ENCODE data around the gene HAUS8.

The HAUS8 gene

DNA sequence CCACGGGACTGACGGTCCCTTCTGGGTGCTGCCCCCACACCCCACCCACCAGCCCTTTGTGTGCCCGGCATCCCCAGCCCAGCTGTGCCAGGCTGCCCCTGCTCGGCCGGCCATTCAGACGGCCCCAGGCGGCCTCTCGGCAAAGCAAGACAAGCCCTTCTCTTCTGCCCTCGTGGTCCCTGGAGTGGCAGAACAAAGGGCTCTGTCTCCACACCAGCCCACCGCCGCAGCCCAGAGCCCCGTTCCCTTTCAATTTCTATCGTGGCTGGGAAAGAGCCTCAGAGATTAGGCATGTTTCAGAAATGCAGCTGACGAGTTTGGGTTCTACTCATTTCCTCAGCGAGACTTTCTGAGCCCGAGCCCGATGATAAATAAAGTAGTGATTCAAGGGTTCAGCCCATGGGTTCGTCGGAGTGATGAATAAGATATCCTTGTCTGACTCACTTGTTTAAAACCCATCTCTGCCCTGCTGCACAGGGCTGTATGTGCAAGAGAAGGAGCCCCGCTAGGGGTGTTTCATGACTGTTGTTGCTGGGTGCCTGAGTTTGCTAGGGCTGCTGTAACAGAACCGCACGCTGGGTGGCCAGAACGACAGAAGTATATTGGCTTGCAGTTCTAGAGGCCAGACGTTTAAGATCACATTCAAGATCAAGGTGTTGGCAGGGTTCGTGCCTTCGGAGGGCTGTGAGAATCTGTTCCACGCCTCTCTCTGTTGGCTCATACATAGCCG lies 4.6 kb upstream of the HAUS8 start:
- TF ChIP-seq SIN3A (IDR thresholded peaks at IDR 0.05; ENCODE audit: borderline replicate concordance, insufficient read depth, low read length), result no peak
- TF ChIP-seq TAF1 (IDR thresholded peaks at IDR 0.05; ENCODE audit: borderline replicate concordance, insufficient read depth, low read length), result no peak
- no peak for TF ChIP-seq POLR2AphosphoS5 (IDR thresholded peaks at IDR 0.05; ENCODE audit: low read depth, low read length)
- no peak for TF ChIP-seq FOXP2 (optimal IDR thresholded peaks at IDR 0.05; ENCODE audit: borderline replicate concordance, extremely low read depth, extremely low read length, insufficient read depth)
- TF ChIP-seq, protein P1, sequence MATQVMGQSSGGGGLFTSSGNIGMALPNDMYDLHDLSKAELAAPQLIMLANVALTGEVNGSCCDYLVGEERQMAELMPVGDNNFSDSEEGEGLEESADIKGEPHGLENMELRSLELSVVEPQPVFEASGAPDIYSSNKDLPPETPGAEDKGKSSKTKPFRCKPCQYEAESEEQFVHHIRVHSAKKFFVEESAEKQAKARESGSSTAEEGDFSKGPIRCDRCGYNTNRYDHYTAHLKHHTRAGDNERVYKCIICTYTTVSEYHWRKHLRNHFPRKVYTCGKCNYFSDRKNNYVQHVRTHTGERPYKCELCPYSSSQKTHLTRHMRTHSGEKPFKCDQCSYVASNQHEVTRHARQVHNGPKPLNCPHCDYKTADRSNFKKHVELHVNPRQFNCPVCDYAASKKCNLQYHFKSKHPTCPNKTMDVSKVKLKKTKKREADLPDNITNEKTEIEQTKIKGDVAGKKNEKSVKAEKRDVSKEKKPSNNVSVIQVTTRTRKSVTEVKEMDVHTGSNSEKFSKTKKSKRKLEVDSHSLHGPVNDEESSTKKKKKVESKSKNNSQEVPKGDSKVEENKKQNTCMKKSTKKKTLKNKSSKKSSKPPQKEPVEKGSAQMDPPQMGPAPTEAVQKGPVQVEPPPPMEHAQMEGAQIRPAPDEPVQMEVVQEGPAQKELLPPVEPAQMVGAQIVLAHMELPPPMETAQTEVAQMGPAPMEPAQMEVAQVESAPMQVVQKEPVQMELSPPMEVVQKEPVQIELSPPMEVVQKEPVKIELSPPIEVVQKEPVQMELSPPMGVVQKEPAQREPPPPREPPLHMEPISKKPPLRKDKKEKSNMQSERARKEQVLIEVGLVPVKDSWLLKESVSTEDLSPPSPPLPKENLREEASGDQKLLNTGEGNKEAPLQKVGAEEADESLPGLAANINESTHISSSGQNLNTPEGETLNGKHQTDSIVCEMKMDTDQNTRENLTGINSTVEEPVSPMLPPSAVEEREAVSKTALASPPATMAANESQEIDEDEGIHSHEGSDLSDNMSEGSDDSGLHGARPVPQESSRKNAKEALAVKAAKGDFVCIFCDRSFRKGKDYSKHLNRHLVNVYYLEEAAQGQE (IDR thresholded peaks at IDR 0.05; ENCODE audit: insufficient read depth in 1 of 2, low read depth in 2 of 2, low read length in 2 of 2), result no peak

DNA sequence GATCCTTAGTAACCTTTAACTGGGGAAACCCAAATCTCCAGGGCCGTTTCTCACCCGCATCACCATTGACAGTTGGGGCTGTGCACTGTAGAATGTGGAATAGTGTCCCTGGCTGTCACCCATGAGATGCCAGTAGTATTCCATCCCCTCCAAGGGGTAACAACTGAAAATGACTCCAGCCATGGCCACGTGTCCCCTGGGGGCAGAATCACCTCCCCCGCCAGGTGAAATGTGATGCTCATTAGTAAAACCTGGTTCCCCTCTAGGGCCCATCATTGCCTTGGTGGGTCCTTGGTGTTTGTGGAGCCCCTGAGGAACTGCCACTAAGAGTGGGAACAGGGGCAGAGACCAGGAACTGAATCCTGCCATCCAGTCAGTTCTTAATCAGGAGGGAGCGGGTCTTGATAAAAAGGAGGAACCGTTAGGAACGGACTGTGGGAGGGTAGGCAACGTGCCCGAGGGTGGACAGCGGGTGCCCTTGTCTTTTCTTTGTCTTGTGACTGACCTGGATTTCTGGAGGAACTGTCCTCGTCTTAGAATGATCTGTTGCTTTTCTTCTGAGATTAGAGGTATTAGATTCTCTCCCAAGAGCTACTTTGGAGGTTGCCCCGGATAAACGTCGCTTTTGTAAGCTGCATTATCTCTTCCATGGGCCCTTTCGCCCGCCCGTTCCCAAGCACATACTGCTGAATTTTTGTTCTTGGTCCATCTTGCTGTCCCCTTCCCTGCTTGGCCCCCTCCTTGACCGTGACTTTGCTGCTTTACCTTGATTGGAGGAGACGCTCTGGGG lies 3.9 kb upstream of the HAUS8 start:
- no peak for TF ChIP-seq SIN3A (IDR thresholded peaks at IDR 0.05; ENCODE audit: borderline replicate concordance, insufficient read depth, low read length)
- TF ChIP-seq TAF1 (IDR thresholded peaks at IDR 0.05; ENCODE audit: borderline replicate concordance, insufficient read depth, low read length), result no peak
- TF ChIP-seq FOXP2 (optimal IDR thresholded peaks at IDR 0.05; ENCODE audit: borderline replicate concordance, extremely low read depth, extremely low read length, insufficient read depth), result no peak
- no peak for TF ChIP-seq POLR2AphosphoS5 (IDR thresholded peaks at IDR 0.05; ENCODE audit: low read depth, low read length)
- TF ChIP-seq, protein P1 (IDR thresholded peaks at IDR 0.05; ENCODE audit: insufficient read depth in 1 of 2, low read depth in 2 of 2, low read length in 2 of 2), result no peak

DNA sequence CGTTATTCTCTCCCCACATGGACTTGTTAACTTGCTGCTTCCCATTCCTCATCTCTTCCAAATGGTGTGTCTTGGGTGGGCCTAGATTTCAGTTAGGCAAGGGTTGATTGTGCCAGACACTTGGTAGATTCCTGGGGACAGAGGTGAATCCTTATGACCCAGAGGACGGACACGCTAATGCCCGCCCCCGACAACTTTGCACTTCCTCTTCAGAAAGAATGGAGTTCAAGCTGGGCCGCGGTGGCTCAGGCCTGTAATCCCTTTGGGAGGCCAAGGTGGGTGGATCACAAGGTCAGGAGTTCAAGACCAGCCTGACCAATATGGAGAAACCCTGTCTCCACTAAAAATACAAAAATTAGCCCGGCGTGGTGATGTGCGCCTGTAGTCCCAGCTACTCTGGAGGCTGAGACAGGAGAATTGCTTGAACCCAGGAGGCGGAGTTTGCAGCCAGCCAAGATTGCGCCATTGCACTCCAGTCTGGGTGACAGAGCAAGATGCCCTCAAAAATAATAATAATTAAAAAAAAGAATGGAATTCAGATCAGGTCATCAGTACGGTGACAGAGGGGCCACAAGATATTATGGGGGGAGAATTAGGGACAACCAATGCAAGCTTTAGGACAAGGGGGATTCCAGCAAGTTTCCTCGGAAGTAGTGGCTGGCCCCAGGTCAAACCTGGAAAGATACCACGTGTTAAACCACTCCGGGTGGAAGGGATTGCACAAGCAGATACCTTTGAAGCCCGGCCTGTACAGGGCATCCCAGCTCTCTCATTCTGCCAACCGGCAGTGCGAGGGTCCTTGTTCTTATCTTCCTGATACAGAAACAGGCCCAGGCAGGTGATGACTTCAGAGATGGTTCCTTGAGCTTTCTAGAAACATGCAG lies 3.0 kb upstream of the HAUS8 start:
- TF ChIP-seq TAF1 (IDR thresholded peaks at IDR 0.05; ENCODE audit: borderline replicate concordance, insufficient read depth, low read length), result no peak
- TF ChIP-seq POLR2AphosphoS5 (IDR thresholded peaks at IDR 0.05; ENCODE audit: low read depth, low read length), result no peak
- no peak for TF ChIP-seq SIN3A (IDR thresholded peaks at IDR 0.05; ENCODE audit: borderline replicate concordance, insufficient read depth, low read length)
- TF ChIP-seq, protein P1 (IDR thresholded peaks at IDR 0.05; ENCODE audit: insufficient read depth in 1 of 2, low read depth in 2 of 2, low read length in 2 of 2), result no peak
- TF ChIP-seq FOXP2 (optimal IDR thresholded peaks at IDR 0.05; ENCODE audit: borderline replicate concordance, extremely low read depth, extremely low read length, insufficient read depth), result no peak

DNA sequence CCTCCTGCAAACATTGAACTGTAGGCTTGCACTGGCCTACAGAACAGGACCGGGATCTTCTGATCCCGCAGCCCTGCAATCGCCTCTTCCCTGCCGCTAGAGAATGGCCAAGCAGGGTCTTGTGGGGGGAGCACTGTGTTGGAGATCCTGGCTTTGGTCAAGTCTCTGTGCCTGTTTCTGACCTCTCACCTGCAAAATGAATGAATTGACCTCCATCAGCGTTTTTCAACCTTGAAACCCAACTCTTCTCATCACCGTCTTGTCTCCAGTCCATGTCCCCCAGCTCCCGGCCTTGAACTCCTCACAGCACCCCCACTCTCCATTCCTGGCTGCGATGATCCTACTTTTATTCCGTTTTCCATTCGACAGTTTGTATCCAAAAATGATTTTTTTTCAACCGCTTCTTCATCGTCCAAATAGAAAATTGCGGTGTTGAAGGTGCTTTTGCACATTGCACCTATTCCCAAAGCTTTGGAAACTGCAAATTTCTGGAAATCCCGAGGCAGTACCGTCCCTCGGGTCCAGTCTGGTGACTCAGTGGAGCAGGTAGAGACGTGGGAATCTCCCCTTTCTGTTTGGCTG lies 2.3 kb upstream of the HAUS8 start:
- TF ChIP-seq FOXP2 (optimal IDR thresholded peaks at IDR 0.05; ENCODE audit: borderline replicate concordance, extremely low read depth, extremely low read length, insufficient read depth) (no peak), SIN3A (IDR thresholded peaks at IDR 0.05; ENCODE audit: borderline replicate concordance, insufficient read depth, low read length) (no peak), POLR2AphosphoS5 (IDR thresholded peaks at IDR 0.05; ENCODE audit: low read depth, low read length) (no peak), TAF1 (IDR thresholded peaks at IDR 0.05; ENCODE audit: borderline replicate concordance, insufficient read depth, low read length) (no peak)
- TF ChIP-seq, protein P1 (IDR thresholded peaks at IDR 0.05; ENCODE audit: insufficient read depth in 1 of 2, low read depth in 2 of 2, low read length in 2 of 2), result no peak
